MM.1S (cell line): ENCODE data around the gene PDLIM5.

Experiments
- DNase-seq: peaks from one replicate; pipeline ENCODE4 v3.0.0-alpha.2; 2015
- H2AFZ ChIP-seq: fragments of 300-600 bp; sonication (generic); 2 replicates; pipeline ENCODE4 v1.6.0; 2016; ENCODE audit warnings: antibody characterized with exemption, low read length
- H3F3A ChIP-seq: fragments of 300-600 bp; sonication (generic); 2 replicates; pipeline ENCODE4 v1.6.1; 2016; ENCODE audit warnings: mild to moderate bottlenecking, antibody characterized with exemption, low read length, moderate library complexity, mixed read lengths; ENCODE audit not compliant: insufficient read depth
- H3K27ac ChIP-seq: fragments of 300-600 bp; sonication (generic); 2 replicates; pipeline ENCODE4 v1.5.1; 2016; ENCODE audit warnings: mild to moderate bottlenecking, low read length
- H3K27me3 ChIP-seq: fragments of 300-600 bp; sonication (generic); replicated peaks from 2 replicates; pipeline ENCODE4 v1.6.0; 2016; ENCODE audit warnings: low read length; ENCODE audit not compliant: insufficient read depth
- H3K36me3 ChIP-seq: fragments of 300-600 bp; sonication (generic); replicated peaks from 2 replicates; pipeline ENCODE4 v1.6.1; 2016; ENCODE audit warnings: mild to moderate bottlenecking, low read length, mixed read lengths; ENCODE audit not compliant: insufficient read depth
- H3K4me1 ChIP-seq: fragments of 300-600 bp; sonication (generic); 2 replicates; pipeline ENCODE4 v1.6.1; 2016; ENCODE audit warnings: low read length, mixed read lengths
- H3K4me2 ChIP-seq: fragments of 300-600 bp; sonication (generic); 2 replicates; pipeline ENCODE4 v1.6.0; 2016; ENCODE audit warnings: low read depth, low read length
- H3K4me3 ChIP-seq: fragments of 300-600 bp; sonication (generic); 2 replicates; pipeline ENCODE4 v1.5.1; 2016; ENCODE audit warnings: low read length, mixed read lengths
- H3K79me2 ChIP-seq: fragments of 300-600 bp; sonication (generic); 2 replicates; pipeline ENCODE4 v1.6.1; 2016; ENCODE audit warnings: mixed run types, low read length, mixed read lengths
- H3K9ac ChIP-seq: fragments of 300-600 bp; sonication (generic); 2 replicates; pipeline ENCODE4 v1.6.1; 2016; ENCODE audit warnings: low read length, mixed read lengths
- H3K9me2 ChIP-seq: fragments of 300-600 bp; sonication (generic); replicated peaks from 2 replicates; pipeline ENCODE4 v1.6.1; 2016; ENCODE audit warnings: mild to moderate bottlenecking, low read length, mixed read lengths; ENCODE audit not compliant: insufficient read depth
- H3K9me3 ChIP-seq: fragments of 300-600 bp; sonication (generic); replicated peaks from 2 replicates; pipeline ENCODE4 v1.6.1; 2016; ENCODE audit warnings: mild to moderate bottlenecking, low read length, mixed read lengths; ENCODE audit not compliant: insufficient read depth
- H4K20me1 ChIP-seq: fragments of 300-600 bp; sonication (generic); 2 replicates; pipeline ENCODE4 v1.6.1; 2016; ENCODE audit warnings: mild to moderate bottlenecking, low read length, moderate library complexity, mixed read lengths; ENCODE audit not compliant: insufficient read depth
- EZH2 ChIP-seq: fragments of 300-600 bp; sonication (generic); optimal IDR thresholded peaks from 2 replicates; pipeline ENCODE3; 2017; ENCODE audit warnings: low read depth, mild to moderate bottlenecking, antibody characterized with exemption, low read length, mixed read lengths
- EZH2phosphoT487 ChIP-seq: fragments of 300-600 bp; sonication (generic); IDR thresholded peaks from 2 replicates; pipeline ENCODE4 v1.6.1; 2018; ENCODE audit warnings: antibody characterized with exemption, low read length
- TF ChIP-seq, protein P1 (sequence below): fragments of 300-600 bp; sonication (generic); IDR thresholded peaks from 2 replicates; pipeline ENCODE4 v1.5.1; 2016; ENCODE audit warnings: antibody characterized with exemption, low read length, mixed read lengths

PDLIM5 gene

DNA sequence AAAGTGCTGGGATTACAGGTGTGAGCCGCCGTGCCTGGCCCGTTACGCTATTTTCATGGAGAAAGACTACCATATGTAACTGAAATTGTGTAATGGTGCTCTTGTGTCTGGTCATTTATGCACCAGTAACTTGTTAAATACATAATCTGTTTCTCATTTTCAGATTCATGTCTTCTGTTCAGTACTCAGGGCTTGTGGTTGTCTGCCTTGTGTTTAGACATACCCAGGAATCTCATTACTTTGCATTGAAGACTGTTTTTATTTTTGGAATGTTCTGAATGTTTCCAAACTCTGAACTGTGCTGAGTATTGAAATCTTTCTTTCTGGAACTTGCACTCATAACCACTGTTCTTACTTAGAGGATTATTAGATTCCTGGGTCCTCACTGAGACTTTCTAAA lies 52.8 kb downstream of the PDLIM5 start:
- no peak overlapping the region for H3K4me3 ChIP-seq
- no peaks in the 10 kb centered on the region for H3K9me3 ChIP-seq
- H4K20me1 ChIP-seq, result no peaks in the 10 kb centered on the region
- no peaks in the 10 kb centered on the region for H3K79me2 ChIP-seq
- no peak overlapping the region for H3K27ac ChIP-seq
- no peak for DNase-seq
- no peak overlapping the region for H3K4me2 ChIP-seq
- no peaks in the 10 kb centered on the region for H3K4me1 ChIP-seq
- TF ChIP-seq, protein P1, sequence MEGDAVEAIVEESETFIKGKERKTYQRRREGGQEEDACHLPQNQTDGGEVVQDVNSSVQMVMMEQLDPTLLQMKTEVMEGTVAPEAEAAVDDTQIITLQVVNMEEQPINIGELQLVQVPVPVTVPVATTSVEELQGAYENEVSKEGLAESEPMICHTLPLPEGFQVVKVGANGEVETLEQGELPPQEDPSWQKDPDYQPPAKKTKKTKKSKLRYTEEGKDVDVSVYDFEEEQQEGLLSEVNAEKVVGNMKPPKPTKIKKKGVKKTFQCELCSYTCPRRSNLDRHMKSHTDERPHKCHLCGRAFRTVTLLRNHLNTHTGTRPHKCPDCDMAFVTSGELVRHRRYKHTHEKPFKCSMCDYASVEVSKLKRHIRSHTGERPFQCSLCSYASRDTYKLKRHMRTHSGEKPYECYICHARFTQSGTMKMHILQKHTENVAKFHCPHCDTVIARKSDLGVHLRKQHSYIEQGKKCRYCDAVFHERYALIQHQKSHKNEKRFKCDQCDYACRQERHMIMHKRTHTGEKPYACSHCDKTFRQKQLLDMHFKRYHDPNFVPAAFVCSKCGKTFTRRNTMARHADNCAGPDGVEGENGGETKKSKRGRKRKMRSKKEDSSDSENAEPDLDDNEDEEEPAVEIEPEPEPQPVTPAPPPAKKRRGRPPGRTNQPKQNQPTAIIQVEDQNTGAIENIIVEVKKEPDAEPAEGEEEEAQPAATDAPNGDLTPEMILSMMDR, result no peak
- TF ChIP-seq EZH2 (no peak), EZH2phosphoT487 (no peak)
- no peaks in the 10 kb centered on the region for H3K9me2 ChIP-seq
- no peak overlapping the region for H3K9ac ChIP-seq
- no peaks in the 10 kb centered on the region for H3K27me3 ChIP-seq
- H2AFZ ChIP-seq, result no peak overlapping the region
- no peaks in the 10 kb centered on the region for H3F3A ChIP-seq
- H3K36me3 ChIP-seq, result no peaks in the 10 kb centered on the region

DNA sequence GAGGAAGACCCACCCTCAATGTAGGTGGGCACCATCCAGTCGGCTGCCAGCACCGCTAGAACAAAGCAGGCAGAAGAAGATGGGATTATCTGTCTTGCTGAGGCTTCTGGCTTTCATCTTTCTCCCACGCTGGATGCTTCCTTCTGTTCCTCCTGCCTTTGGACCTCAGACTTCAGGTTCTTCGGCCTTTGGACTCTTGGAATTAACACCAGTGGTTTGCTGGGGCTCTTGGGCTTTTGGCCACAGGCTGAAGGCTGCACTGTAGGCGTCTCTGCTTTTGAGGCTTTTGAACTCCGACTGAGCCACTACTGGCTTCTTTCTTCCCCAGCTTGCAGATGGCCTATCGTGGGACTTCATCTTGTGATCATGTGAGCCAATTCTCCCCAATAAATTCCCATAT lies 55.1 kb downstream of the PDLIM5 start:
- TF ChIP-seq EZH2phosphoT487, result no peak
- no peak for TF ChIP-seq EZH2
- TF ChIP-seq, protein P1, result no peak
- Histone ChIP-seq H3K36me3 (no peaks in the 10 kb centered on the region), H3K4me1 (no peaks in the 10 kb centered on the region), H3K79me2 (no peaks in the 10 kb centered on the region), H3K9me2 (no peaks in the 10 kb centered on the region), H3K4me3 (no peak overlapping the region), H3K27me3 (no peaks in the 10 kb centered on the region), H3K9me3 (no peaks in the 10 kb centered on the region), H2AFZ (no peak overlapping the region), H3K9ac (no peak overlapping the region), H3K4me2 (no peak overlapping the region), H3F3A (no peaks in the 10 kb centered on the region), H4K20me1 (no peaks in the 10 kb centered on the region), H3K27ac (no peak overlapping the region)
- no peak for DNase-seq

DNA sequence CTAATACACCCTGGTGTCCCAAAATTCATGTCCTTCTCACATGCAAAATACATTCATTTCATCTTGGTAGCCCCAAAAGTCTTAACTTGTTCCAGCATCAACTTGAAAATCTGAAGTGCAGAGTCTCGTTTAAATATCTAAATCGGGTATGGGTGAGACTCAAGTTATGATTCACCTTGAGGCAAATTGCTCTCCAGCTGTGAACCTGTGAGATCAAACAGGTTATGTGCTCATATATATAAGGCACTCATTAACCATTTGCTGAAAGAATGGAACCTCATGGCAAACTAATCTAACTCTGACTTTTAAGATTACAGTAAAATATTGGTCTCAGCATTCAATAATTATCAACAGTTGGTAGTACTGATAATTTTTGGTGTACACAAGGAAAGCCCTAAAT lies 55.5 kb downstream of the PDLIM5 start:
- Histone ChIP-seq H3K4me2 (no peak overlapping the region), H2AFZ (no peak overlapping the region), H3K4me3 (no peak overlapping the region), H3K27me3 (no peaks in the 10 kb centered on the region), H3K9ac (no peak overlapping the region), H3K4me1 (no peaks in the 10 kb centered on the region), H3F3A (no peaks in the 10 kb centered on the region), H3K79me2 (no peaks in the 10 kb centered on the region), H3K9me3 (no peaks in the 10 kb centered on the region), H3K27ac (no peak overlapping the region), H3K36me3 (no peaks in the 10 kb centered on the region), H4K20me1 (no peaks in the 10 kb centered on the region), H3K9me2 (no peaks in the 10 kb centered on the region)
- TF ChIP-seq EZH2 (no peak), EZH2phosphoT487 (no peak)
- TF ChIP-seq, protein P1, result no peak
- DNase-seq, result no peak

DNA sequence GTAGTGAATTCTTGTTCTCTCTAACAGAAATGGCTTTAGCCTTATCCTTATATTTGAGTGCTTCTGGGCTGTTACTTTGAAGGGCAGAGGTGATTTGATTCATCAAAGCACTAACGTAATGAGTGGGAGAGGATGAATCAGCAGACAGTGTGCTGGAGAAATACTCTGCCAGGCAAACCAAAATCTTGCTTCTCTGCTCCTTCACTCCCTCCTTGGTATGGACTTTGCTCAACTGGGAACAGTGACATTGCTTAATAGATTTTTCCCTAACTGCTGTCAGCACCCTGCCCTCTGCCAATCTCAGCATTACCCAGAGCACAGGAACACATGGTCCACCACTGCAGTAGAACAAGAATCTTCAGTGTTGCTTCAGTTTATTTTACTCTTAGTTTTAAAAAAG lies 56.0 kb downstream of the PDLIM5 start:
- no peaks in the 10 kb centered on the region for H3K27me3 ChIP-seq
- H3F3A ChIP-seq, result no peaks in the 10 kb centered on the region
- H3K4me1 ChIP-seq, result no peaks in the 10 kb centered on the region
- H3K9me2 ChIP-seq, result no peaks in the 10 kb centered on the region
- no peaks in the 10 kb centered on the region for H3K9me3 ChIP-seq
- no peaks in the 10 kb centered on the region for H4K20me1 ChIP-seq
- H3K4me2 ChIP-seq, result no peak overlapping the region
- H3K79me2 ChIP-seq, result no peaks in the 10 kb centered on the region
- TF ChIP-seq EZH2phosphoT487 (no peak), EZH2 (no peak)
- DNase-seq, result no peak
- no peaks in the 10 kb centered on the region for H3K36me3 ChIP-seq
- H3K27ac ChIP-seq, result no peak overlapping the region
- no peak overlapping the region for H3K9ac ChIP-seq
- no peak overlapping the region for H2AFZ ChIP-seq
- no peak overlapping the region for H3K4me3 ChIP-seq
